GM23248 (cell line): Measurements from ENCODE around the gene AKAP13. TPM values are rescaled to one million over a fixed set of nuclear protein-coding genes. Genes with fewer than 3 reads are reported as not detected.

Experiments used
- DNase-seq: peaks from one replicate; pipeline ENCODE4 v3.0.0-alpha.2; 2015
- H2AFZ ChIP-seq: fragments of 200-600 bp; sonication (generic); 2 replicates; pipeline ENCODE4 v1.6.1; 2016; ENCODE audit warnings: antibody characterized with exemption
- H3F3A ChIP-seq: fragments of 200-600 bp; sonication (generic); 2 replicates; pipeline ENCODE4 v1.6.1; 2016; ENCODE audit warnings: mild to moderate bottlenecking, antibody characterized with exemption, mixed run types; ENCODE audit not compliant: insufficient read depth
- H3K27ac ChIP-seq: fragments of 200-600 bp; sonication (generic); 2 replicates; pipeline ENCODE4 v1.5.1; 2016; ENCODE audit warnings: mild to moderate bottlenecking
- H3K27me3 ChIP-seq: fragments of 200-600 bp; sonication (generic); replicated peaks from 2 replicates; pipeline ENCODE4 v1.6.1; 2016; ENCODE audit warnings: mild to moderate bottlenecking; ENCODE audit not compliant: insufficient read depth
- H3K36me3 ChIP-seq: fragments of 200-600 bp; sonication (generic); 2 replicates; pipeline ENCODE4 v1.6.1; 2016; ENCODE audit warnings: low read depth, mild to moderate bottlenecking
- H3K4me1 ChIP-seq: fragments of 200-600 bp; sonication (generic); 2 replicates; pipeline ENCODE4 v1.6.1; 2016; ENCODE audit warnings: mild to moderate bottlenecking; ENCODE audit not compliant: insufficient read depth
- H3K4me2 ChIP-seq: fragments of 200-600 bp; sonication (generic); one replicate; pipeline ENCODE4 v1.6.1; 2016; ENCODE audit warnings: mild to moderate bottlenecking; ENCODE audit not compliant: unreplicated experiment
- H3K4me3 ChIP-seq: fragments of 200-600 bp; sonication (generic); 2 replicates; pipeline ENCODE4 v1.5.1; 2016; ENCODE audit warnings: mild to moderate bottlenecking
- H3K79me2 ChIP-seq: fragments of 200-600 bp; sonication (generic); 2 replicates; pipeline ENCODE4 v1.6.1; 2016; ENCODE audit warnings: mild to moderate bottlenecking; ENCODE audit not compliant: insufficient read depth
- H3K9ac ChIP-seq: fragments of 200-600 bp; sonication (generic); 2 replicates; pipeline ENCODE4 v1.6.1; 2016; ENCODE audit warnings: mild to moderate bottlenecking
- H3K9me2 ChIP-seq: fragments of 200-600 bp; sonication (generic); 2 replicates; pipeline ENCODE4 v1.6.1; 2016; ENCODE audit warnings: mixed run types, mild to moderate bottlenecking, moderate library complexity; ENCODE audit not compliant: insufficient read depth
- H3K9me3 ChIP-seq: fragments of 200-600 bp; sonication (generic); one replicate; pipeline ENCODE4 v1.6.1; 2017; ENCODE audit warnings: low read depth
- H4K20me1 ChIP-seq: fragments of 200-600 bp; sonication (generic); 2 replicates; pipeline ENCODE4 v1.6.0; 2016; ENCODE audit not compliant: insufficient read depth
- EZH2 ChIP-seq: fragments of 200-600 bp; sonication (generic); IDR thresholded peaks from 2 replicates; pipeline ENCODE4 v1.6.1; 2018; ENCODE audit warnings: antibody characterized with exemption, mild to moderate bottlenecking; ENCODE audit not compliant: insufficient read depth, poor library complexity, severe bottlenecking
- EZH2phosphoT487 ChIP-seq: fragments of 200-600 bp; sonication (generic); IDR thresholded peaks from 2 replicates; pipeline ENCODE4 v1.6.1; 2018; ENCODE audit warnings: antibody characterized with exemption, moderate library complexity, mild to moderate bottlenecking, low read depth; ENCODE audit not compliant: insufficient read depth
- WGBS, 2 experiments: methylation state at CpG; one replicate each; pipeline ENCODE4 v1.1.6; 2015 to 2017; ENCODE audit warnings: low lambda C conversion rate in 2 of 2, low coverage in 1 of 2; ENCODE audit errors: missing lambda C conversion rate in 2 of 2; 5-methylcytosine and 5-hydroxymethylcytosine counted together
- in situ Hi-C: fragments of 300-500 bp; cut with MboI; formaldehyde crosslinking; loops from 2 replicates; pipeline ENCODE4 v1.15.0; 2020
- polyA plus RNA-seq: library from polyadenylated mRNA; unstranded; fragments of >200 nt; fragmentation: Nextera tagmentation; extraction: Ambion mirVana; gene quantifications from 2 replicates; pipeline ENCODE4 v1.2.1, GENCODE V29; 2016
- total RNA-seq: library from RNA; depleted of rRNA; stranded (reverse); fragments of >200 nt; shearing (Covaris generic); gene quantifications from 2 replicates; pipeline ENCODE4 v1.2.3, GENCODE V29; 2014

AKAP13 gene
- total and polyA plus RNA-seq, 2 experiments from 2014 or later: 26.5 to 27.7 TPM

DNA sequence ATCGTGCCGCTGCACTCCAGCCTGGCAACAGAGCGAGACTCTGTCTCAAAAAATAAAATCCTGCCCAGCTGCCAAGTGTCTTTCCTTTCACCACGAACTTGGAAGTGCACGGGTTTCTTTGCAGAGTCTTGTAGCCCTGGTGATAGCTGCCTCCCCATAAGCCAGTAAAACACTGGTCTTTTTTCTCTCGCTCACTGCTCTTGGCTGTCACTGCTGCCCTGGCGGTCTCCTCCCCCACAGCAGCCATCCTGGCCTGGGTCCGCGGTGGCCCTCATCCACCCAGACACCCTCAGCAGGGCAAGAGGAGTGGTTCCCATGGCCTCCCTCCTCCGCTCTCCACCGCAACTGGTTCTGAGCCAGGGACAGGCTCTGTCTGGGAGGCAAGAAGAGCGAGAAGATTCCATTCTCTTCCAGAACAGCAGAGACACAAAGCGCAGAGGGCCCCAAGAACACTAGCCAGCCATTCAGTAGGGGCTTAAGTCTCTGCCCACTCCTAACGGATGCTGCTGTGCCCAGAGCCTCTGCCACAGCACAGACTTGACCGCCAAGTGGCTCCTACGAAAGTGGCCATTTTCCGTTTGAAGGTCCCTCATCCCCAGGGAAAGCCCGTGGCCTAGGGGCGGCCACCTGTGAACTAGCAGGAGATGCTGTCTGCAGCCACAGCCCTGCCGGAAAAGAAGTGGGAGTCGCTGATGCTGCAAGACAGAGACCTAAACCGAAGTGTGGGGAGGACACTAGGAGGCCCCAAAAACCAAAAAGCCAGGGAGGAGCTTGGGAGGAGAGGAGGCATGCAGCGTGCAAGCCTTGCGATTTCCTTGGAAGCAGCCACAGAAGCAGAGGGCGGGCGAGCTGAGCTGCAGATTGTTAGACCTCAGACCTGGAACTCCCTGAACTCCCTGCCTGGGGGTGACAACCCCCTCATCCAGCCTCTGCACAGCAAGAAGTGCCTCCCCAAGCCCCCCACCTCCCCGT, 370.2 kb downstream of the AKAP13 start:
- H3K4me3 ChIP-seq: no peak overlapping the region
- in situ Hi-C loops: no loop called here
- WGBS, 2 experiments: 28 to 29% methylated on average over 27 of the region's 27 CpGs

DNA sequence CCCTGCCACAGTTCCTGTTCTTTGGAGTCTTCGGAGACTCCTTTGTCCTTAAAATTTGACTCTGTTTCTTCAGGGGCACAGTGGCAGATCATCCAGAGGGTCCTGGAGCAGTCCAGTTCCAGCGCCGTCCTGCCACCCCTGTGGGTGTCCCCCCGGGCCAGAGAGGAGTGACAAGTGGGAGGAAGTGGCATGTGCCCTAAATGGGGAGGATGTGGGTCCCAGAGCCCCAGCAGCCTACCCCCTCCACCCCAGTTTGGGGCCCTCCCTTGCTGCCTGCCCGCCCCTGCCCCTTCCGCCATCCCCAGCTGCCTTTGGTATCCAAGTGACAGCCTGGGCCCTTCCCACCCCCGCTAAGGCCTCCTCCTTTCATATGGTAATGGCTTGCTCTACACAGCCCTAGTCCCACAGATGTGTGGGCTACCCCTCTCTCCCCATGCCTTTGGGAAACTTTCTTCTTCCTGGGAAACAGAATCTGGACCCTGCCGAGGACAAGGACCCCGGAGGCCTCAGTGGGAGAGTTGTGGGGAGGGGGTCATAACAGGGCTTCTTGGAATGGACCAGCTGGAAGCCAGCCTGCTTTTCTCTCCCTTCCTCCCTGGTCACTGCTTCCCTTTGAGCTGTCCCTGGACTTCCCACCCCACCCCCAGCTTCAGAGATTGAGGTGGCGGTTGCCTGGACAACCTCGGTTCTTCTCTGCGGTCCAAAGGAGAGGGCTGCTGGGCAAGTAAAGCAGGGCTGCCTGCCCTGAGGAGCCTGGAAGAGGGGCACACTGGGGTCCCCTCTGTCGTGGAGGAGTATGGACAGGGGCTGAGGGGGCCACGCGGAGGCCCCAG, 371.1 kb downstream of the AKAP13 start:
- Histone ChIP-seq H3K4me1 (peaks cover 22% of the 10 kb centered on the region), H2AFZ (no peak overlapping the region), H3K79me2 (no peaks in the 10 kb centered on the region), H3K9me3 (no peaks in the 10 kb centered on the region), H4K20me1 (no peaks in the 10 kb centered on the region), H3K9me2 (no peaks in the 10 kb centered on the region), H3K27me3 (no peaks in the 10 kb centered on the region), H3K4me2 (no peak overlapping the region), H3K9ac (no peak overlapping the region), H3K36me3 (peaks cover 3% of the 10 kb centered on the region; the same call in 1 of the 2 replicates), H3K27ac (no peak overlapping the region), H3F3A (peaks cover 10% of the 10 kb centered on the region; the same call in 1 of the 2 replicates), H3K4me3 (no peak overlapping the region)
- TF ChIP-seq EZH2: no peak
- TF ChIP-seq EZH2phosphoT487: no peak
- DNase-seq: no peak
- in situ Hi-C loops: no loop called here
- WGBS, 2 experiments: 77 to 79% methylated on average over 12 to 15 of the region's 15 CpGs

More for the DNA sequence above, 370.2 kb downstream of the AKAP13 start:
- no peaks in the 10 kb centered on the region for H3K79me2 ChIP-seq
- no peaks in the 10 kb centered on the region for H4K20me1 ChIP-seq
- H3F3A ChIP-seq: peaks cover 10% of the 10 kb centered on the region; the same call in 1 of the 2 replicates
- H3K9ac ChIP-seq: peak overlapping the region; percentile 22; the same call in 1 of the 2 replicates
- no peaks in the 10 kb centered on the region for H3K9me3 ChIP-seq
- no peak overlapping the region for H2AFZ ChIP-seq
- peak overlapping the region; percentile 38; the same call in 1 of the 2 replicates for H3K27ac ChIP-seq
- peak; percentile 65 for DNase-seq
- peaks cover 22% of the 10 kb centered on the region for H3K4me1 ChIP-seq
- H3K4me2 ChIP-seq: peak overlapping the region; percentile 67
- no peak for TF ChIP-seq EZH2phosphoT487
- peaks cover 10% of the 10 kb centered on the region; the same call in 1 of the 2 replicates for H3K36me3 ChIP-seq
- no peaks in the 10 kb centered on the region for H3K9me2 ChIP-seq
- H3K27me3 ChIP-seq: no peaks in the 10 kb centered on the region

DNA sequence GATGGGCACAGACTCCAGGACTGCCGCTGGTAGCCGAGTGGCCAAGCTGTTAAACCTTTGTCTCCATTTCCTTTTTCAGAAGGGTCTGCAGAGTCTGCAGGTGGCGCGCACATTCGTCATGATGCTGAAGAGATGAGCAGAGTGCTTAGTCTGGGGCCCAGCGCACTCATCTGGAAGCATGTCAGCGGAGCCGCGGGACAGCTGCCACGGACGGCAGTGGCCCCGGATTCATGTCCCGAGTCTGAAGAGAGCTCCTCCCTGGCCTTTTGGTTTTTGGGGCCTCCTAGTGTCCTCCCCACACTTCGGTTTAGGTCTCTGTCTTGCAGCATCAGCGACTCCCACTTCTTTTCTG, 371.7 kb downstream of the AKAP13 start:
- Histone ChIP-seq H3K4me1 (peaks cover 22% of the 10 kb centered on the region), H3K27me3 (no peaks in the 10 kb centered on the region), H3K27ac (no peak overlapping the region), H3K79me2 (no peaks in the 10 kb centered on the region), H3K9me2 (no peaks in the 10 kb centered on the region), H3F3A (peaks cover 10% of the 10 kb centered on the region; the same call in 1 of the 2 replicates), H3K9me3 (no peaks in the 10 kb centered on the region), H3K9ac (no peak overlapping the region), H3K4me3 (no peak overlapping the region), H4K20me1 (no peaks in the 10 kb centered on the region), H3K4me2 (no peak overlapping the region), H3K36me3 (no peaks in the 10 kb centered on the region; the same call in 1 of the 2 replicates), H2AFZ (no peak overlapping the region)
- TF ChIP-seq EZH2phosphoT487: no peak
- TF ChIP-seq EZH2: no peak
- no peak for DNase-seq
- in situ Hi-C loops: no loop called here
- WGBS, 2 experiments: 92 to 95% methylated on average over 15 of the region's 15 CpGs

DNA sequence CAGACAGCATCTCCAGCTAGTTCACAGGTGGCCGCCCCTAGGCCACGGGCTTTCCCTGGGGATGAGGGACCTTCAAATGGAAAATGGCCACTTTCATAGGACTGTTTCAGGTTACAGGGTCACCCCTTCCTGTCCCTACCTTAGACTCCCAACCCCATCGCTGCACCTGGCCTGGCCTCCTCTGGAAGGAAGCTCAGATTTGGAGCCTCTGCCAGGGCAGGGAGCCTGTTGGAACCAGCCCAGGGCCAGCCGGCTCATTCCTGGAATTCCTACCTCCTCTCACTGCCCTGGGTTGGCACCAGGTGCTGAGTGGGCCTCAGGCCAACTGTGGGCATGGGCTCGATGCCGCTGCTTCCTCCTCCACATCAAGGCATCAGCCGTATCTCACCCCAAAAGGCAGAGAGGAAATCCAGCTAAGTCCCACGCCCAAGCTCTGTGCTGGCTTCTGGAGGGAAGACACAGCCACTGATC, 372.1 kb downstream of the AKAP13 start:
- Histone ChIP-seq H3K79me2 (no peaks in the 10 kb centered on the region), H3K27ac (no peak overlapping the region), H3K4me3 (no peak overlapping the region), H3K9ac (no peak overlapping the region), H3K4me2 (no peak overlapping the region), H3K4me1 (peaks cover 22% of the 10 kb centered on the region), H3F3A (peaks cover 10% of the 10 kb centered on the region; the same call in 1 of the 2 replicates), H2AFZ (no peak overlapping the region), H3K9me3 (no peaks in the 10 kb centered on the region), H3K27me3 (no peaks in the 10 kb centered on the region), H3K36me3 (no peaks in the 10 kb centered on the region; the same call in 1 of the 2 replicates), H4K20me1 (no peaks in the 10 kb centered on the region), H3K9me2 (no peaks in the 10 kb centered on the region)
- 89 to 91% methylated on average over 8 of the region's 8 CpGs for WGBS, 2 experiments
- in situ Hi-C loops: no loop called here
- no peak for DNase-seq
- TF ChIP-seq EZH2: no peak
- TF ChIP-seq EZH2phosphoT487: no peak
